Measurements from ENCODE around the gene FILIP1.

DNA sequence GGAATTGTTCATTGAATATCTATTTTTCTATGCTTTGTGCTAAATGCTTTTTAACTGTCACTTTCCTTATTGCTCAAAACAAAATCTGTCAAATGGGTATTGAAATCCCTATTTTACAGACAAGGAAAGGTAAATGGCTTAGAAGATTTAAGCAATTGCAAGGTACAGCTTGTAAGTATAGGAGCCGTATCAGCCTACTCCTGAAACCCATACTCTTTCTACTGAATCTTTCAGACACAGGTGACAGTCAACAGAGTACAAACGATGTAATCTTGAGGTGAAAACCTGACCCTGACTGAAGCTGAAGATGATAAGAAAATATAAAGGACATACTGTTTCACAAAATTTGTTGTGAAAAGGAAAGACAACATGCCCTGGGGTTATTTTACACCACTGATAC, 243.0 kb downstream of the FILIP1 start:
- TF ChIP-seq EZH2 (IDR thresholded peaks at IDR 0.05; ENCODE audit: insufficient read depth, low read length) = no peak
- TF ChIP-seq, protein P1, sequence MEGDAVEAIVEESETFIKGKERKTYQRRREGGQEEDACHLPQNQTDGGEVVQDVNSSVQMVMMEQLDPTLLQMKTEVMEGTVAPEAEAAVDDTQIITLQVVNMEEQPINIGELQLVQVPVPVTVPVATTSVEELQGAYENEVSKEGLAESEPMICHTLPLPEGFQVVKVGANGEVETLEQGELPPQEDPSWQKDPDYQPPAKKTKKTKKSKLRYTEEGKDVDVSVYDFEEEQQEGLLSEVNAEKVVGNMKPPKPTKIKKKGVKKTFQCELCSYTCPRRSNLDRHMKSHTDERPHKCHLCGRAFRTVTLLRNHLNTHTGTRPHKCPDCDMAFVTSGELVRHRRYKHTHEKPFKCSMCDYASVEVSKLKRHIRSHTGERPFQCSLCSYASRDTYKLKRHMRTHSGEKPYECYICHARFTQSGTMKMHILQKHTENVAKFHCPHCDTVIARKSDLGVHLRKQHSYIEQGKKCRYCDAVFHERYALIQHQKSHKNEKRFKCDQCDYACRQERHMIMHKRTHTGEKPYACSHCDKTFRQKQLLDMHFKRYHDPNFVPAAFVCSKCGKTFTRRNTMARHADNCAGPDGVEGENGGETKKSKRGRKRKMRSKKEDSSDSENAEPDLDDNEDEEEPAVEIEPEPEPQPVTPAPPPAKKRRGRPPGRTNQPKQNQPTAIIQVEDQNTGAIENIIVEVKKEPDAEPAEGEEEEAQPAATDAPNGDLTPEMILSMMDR (IDR thresholded peaks at IDR 0.05; ENCODE audit: insufficient read depth, low read depth, low read length) = no peak
